NCI-H748 (cell line): ENCODE measurements around the gene MTMR2.

Source experiments
- DNase-seq: peaks from one replicate; lab custom pipeline; 2025; ENCODE audit not compliant: unreplicated experiment; lab: John Stamatoyannopoulos, UW

Gene MTMR2

DNA sequence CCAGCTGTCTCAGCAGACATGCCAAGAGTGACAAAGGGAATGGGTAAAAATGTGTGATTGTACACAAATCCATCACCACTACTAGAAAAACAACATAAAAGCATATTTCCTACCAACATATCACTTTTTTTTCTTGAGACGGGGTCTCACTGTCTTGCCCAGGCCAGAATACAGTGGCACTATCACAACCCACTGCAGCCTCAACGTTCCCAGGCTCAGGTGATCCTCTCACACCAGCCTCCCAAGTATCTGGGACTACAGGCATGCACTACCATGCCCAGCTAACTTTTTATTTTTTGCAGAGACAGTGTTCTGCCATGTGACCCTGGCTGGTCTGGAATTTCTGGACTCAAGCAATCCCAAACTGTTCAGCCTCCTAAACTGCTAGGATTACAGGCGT, 5.2 kb downstream of the MTMR2 start:
- DNase-seq = no peak

DNA sequence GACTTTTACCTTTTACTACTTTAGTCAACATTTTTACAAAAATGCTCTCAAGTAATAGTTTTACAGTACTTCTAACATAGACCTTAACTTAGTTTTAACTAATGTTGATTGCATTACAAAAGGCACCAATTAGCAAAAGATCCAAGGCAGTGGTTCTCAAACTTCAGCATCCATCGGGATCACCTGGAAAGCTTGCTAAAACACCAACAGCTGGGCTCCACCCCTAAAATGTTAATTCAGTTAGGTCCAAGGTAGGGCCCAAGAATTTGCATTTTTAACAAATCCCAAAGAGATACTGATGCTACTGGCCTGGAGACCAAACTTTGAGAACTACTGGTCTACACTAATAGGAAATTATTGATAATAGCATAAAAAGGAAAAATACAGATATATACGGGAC, 5.9 kb downstream of the MTMR2 start:
- no peak for DNase-seq

DNA sequence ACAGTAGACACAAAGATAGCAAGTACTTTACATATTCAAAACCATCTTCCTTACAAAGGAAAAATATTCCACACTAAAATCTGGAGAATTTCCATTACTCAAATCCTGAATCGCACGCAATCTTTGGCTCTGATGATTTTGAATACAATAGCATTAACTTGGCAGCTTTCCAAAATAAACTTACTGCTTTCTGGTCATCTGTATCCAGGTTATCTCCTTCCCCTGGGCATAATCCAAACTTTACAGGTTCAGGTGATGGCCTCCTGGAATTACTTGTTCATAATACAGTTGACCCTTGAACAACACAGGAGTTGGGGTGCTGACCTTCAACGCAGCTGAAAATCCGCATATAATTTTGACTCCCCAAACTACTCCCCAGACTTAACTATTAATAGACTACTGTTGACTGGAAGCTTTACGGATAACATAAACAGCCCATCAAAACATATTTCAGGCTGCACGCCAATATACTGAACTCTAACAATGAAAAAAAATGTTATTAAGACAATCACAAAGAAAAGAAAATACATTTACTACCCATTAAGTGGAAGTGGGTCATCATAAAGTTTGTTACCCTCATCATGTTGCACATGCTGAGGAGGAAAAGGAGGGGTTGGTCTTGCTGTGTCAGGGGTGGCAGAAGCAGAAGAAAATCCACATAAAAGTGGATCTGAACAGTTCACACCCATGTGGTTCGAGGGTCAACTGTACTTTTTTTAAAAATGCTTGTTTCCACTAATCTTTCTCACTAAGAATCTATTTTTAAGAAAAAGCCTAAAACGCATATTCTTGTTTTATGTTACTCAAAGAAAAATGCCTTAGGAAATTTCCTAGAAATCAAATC, 6.5 kb downstream of the MTMR2 start:
- peak; percentile 83 for DNase-seq

DNA sequence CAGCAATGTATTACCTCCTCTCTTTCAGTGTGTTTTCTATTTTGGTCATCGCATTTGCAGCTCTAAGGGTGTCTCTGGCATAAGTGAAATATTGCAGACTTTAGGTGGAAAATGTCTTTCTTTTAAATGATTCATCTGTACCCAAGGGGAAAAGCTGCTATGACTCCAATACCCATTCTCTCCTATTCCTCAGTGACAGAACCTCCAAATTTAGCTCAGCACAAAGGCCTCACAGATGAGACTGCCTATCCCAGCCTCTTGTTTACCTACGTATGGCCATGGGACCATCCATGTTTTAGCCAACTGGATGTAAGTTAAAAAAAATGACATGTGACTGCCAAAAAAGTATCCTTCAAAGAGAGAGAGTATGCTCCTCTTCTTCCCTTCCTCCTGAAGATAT, 7.9 kb downstream of the MTMR2 start:
- no peak for DNase-seq

DNA sequence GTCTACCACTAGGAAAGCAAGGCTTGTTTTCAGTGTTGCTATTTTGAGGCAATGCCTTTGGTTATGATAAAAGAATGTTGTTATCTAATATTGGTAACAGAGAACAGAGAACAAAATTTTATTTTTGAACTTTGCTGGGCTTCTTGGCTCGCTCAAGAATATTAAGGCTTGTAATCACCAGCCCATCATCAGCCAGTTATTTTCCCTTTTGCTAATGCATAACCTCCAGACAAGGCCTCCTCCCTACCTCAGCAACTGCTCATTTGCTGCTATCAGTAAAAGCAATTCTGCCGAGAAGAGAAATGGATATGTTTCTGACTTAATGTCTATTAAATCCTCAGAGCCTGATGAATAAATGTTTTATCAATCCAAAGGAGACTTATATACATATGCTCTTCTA, 8.9 kb downstream of the MTMR2 start:
- DNase-seq = no peak

DNA sequence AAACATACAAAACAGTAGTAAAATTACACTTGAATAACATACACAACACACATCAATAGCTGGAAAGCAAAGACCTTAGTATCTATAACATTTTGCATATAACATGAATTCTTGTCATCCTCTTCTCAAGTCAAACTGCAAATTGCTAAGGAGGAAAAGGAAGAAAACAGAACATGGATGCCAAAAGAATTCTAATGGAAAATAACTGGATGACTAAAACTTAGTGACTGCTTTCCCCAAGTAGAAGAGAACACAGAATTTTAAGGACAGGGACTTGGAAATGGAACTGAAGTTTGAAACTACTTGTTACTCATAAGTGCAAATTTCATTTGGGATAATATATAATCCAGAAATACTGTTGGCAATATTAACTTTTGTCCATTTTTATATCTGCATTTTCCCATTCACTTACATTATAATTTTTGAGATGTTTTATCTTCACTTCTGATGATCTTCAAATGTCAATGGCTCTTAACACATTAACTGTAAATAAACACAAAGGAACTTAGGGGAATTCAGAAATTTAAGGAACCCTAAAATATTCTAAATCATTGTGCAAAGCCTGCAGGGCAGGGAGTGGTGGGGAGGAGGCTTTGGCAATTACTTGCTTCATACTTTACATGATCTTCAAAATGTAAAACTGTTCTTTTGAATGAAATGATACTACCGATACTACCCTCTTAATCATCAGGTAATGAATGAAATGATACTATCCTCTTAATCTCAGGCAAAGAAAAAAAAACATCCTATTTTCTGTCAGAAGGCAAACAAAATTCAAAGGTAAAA, 9.9 kb downstream of the MTMR2 start:
- DNase-seq = no peak

DNA sequence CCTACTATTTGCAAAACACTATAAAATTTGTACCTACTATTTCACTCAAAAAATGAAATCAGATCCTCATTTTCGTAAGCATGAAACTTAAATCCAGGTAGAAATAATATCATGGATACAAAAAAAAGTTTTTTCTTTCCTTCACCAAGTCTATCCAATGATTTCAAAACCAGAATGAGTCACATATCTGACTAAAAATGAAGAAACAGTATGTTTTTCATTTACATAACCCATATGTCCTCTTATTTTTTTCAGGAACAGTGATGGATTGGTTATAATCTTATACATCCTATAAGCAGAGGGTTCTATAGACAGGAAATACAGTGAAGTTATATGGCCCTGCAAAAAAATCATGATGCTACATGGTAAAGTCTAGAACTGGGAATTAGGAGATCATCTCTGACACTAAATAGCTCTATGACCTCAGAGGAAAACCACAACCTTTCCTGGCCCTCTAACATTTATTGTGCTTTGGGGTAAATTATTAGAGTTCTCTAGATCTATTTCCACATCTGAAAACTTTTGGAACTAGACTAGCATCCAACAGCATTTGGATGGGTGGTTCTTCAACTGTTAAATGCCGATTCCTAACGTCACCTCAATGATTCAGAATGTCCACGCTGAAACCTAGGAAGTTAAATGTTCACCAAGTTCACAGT, 10.9 kb downstream of the MTMR2 start:
- DNase-seq = no peak

DNA sequence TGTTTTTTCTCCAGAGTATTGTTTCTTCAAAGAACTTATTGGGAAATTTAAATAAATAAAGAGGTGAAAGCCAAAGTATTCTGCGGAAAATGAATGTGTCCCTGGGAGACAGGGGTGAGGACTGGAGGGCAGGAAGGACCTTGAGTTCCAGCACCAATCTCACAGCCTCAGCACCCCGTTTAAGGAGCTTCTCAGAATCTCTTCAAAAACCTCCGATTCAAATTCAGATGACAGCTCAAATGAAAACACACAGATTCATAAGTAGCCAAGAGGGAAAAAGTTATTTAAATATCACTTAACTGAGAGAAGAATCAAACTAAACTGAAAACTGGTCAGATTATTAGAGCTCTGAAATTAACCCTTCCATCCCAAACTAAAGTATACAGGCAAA, 12.5 kb downstream of the MTMR2 start:
- DNase-seq = no peak

DNA sequence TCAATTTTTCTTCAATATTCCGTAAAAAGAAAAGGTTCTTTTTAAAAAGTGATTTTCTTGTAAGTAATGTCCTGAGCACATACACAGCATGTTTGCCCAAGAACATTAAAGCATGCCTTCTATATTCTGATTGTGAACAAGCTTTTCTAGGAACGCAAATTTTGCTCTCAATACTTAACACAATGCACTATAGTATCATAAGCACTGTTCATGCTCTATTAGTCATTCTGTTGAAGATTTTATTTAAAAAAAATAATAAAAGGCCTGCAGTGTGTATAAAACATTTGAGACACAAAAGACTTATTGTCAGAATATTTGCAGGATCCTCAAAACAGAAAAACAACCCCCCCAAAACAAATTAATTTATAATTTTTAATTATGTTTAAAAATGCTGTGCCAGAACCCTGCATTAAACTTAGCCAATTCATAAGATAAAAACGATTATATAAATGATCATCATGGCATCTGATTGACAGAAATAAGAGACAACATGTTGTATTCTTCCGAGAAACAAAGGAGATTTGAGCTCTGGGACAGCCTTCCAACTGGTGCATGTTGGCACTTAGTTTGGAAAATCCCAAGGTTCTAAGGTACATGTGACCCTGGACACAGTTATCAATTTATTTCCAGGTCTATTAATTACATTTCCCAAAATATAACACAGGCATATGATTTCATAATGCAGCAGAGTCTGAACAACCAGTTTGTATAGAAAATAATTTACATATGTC, 13.1 kb downstream of the MTMR2 start:
- DNase-seq = no peak

DNA sequence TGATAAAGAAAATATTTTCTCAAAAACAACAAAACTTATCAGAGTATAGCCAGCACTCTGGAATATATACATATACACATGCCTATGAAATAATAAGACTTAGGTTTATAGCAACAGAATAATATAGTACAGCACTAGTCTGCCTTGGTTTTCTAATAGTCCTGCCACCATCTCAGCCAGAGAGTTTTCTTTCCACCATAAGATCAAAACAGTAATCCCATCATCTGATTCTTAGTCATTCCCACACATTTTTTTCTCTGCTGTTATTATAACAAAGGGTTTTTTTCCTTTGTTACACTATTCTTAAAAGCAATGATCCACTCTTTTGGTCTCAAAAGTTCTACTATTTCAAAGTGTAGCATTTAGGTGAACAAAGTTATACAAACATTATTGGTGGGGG, 15.1 kb downstream of the MTMR2 start:
- no peak for DNase-seq

DNA sequence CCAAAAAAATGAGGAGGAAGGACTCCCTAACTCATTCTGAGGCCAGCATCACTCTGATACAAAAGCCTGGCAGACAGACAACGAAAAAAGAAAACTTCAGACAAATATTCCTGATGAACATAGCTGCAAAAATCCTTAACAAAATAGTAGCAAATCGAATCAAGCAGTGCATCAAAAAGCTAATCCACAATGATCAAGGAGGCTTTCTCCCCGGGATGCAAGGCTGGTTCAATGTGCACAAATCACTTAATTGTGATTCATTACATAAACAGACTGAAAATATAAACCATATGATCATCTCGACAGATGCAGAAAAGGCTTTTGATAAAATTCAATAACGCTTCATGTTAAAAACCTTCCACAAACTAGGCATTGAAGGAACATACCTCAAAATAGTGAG, 16.4 kb downstream of the MTMR2 start:
- no peak for DNase-seq

DNA sequence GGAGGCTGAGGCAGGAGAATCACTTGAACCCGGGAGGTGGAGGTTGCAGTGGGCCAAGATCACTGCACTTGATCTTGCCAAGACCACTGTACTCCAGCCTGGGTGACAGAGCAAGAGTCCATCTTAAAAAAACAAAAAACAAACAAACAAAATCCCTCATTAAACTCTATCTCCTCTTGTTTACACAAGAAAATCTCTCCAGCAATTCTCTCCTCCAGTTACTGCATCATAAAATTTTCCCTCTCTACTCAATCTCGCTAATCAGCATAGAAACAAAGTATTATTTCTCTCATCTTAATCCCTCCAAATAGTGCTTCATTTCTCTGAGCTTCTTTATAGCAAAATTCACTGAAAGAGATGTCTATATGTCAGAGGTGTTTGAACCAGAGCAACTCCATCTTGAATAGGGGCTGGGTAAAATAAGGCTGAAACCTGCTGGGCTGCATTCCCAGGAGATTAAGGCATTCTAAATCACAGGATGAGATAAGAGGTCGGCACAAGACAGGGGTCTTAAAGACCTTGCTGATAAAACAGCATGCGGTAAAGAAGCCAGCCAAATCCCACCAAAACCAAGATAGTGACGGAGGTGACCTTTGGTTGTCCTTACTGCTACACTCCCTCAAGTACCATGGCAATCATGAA, 19.8 kb downstream of the MTMR2 start:
- DNase-seq = no peak

DNA sequence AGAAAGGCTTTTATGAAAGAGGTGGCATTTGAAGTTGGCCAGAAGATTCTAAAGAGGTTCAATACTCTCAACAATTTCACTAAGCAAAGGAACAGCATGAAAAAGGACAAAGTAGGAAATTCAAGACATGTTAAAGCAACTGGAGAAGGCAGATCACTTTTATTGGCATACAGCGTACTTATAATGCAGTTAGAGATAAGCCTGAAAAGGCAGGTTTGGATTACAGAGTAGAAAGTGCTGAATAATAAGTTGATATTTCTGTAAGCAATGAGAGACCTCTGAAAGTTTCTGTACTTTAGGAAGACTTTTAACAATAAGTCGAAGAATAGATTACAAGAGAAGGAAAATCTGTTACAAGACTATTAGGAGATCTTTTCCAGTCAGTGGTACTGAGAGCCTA, 25.1 kb downstream of the MTMR2 start:
- DNase-seq = no peak

DNA sequence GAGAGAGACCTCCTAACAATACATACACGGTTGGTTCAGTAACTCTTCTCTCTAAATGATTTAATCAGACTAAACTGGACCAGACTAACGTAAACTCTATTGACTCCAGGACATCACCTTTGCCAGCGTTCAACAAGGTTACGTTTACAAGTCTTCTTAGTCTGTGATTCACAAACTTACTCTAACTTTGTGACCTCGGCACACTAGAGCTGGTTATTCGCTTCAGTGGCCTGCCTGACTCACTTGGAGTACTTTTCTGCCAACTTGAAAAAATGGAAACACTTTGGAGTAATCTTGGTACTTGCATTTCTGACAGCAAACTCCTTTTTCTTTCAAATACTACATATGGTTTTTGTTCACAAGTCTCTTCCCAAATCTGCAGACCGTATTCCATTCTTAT, 26.2 kb downstream of the MTMR2 start:
- DNase-seq = no peak

DNA sequence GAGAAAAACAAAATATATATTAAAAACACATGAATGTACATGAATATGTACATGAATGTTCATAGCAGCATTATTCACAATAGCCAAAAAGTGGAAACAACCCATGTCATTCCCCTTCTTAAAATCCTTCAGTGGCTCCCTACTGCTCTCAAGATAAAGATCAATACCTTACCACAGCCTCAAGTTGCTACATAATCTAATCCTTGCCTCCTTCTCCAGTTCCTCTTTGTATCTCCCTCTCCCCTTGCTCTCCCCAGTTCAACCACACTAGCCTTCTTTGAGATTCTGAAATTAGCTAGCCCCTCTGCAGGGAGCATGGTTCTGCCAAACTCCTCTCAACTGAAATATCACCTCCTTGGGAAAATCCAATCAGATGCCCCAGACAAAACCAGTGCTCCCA, 28.1 kb downstream of the MTMR2 start:
- no peak for DNase-seq

DNA sequence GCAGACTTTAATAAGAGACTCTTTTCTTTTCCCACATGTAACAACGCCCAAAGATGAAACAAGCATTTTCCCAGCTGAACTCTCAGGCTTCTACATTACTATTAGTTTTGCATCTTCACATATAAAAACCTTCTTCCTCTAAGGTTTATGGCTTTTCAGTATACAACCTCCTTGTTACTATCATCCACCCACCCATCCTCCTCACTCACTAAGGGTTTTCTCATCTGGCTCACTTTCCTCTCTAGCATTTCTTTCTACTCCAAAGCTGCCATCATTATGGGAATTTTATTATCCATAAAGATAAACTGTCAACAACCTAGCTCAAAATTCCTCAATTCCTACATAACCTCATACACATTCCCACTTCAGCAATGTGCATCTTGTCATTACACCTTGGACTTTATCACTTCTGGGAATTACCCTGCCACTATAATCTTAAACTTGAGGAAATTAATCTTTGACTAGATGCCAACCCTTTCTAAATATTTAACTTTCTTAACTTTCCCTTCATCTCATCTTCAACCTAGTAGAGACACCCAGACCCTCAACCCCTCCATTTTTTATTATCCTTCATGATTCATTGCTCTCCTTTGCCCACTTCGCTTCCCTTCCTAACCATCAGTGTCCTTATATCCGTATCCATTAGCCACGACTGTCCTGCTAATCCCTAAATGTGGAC, 30.9 kb downstream of the MTMR2 start:
- DNase-seq = no peak

DNA sequence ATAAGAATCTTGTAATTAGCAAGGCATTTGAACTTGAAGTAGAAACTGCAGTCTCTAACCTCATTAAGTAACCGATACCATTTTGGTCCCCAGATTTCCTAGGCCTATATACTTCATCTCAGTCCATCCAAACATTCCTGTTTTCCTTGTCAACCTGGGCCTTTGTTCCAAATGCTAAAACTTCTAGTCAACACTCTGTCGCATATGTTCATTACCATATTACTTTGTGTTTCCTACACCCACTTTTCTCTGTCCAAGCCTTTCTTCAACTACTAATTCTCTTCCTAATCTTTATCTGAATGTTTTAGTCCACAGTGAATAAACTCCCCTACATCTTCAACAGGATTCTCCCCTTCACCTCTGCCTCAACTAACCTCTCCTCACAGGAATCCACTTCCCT, 31.4 kb downstream of the MTMR2 start:
- no peak for DNase-seq

DNA sequence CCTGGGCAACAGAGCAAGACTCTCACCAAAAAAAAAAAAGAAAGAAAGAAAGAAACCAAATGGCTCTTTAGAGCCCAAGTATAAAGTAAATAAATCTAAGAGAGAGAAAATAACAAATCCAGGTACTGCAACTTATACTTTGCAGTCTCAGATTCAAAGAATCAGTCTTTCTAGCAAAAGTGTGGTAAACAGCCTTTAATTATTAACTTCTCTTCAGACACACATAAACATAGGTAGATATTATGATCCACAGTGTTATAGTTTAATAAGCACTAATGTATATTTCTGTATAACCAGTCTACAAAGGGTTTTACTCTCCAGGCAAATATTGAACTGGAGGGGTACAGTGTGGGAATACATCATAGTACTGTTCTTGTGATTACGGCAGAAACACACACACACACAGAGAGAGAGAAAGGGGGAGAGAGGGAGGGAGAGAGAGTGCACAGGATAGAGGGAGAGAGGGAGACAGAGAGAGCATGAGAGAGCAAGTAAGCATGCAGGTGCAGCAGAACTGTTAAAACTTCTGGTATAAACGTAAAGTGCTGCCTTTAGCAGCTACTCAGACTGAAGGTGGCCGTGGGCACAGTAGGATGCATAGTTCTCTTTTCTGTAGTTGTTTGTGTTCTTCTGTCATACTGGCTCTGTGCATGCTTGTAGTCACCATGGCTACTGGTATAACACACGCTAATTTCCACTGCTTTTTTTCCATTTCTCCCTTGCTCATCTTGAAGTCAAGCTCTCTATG, 32.3 kb downstream of the MTMR2 start:
- peak; percentile 9 for DNase-seq

DNA sequence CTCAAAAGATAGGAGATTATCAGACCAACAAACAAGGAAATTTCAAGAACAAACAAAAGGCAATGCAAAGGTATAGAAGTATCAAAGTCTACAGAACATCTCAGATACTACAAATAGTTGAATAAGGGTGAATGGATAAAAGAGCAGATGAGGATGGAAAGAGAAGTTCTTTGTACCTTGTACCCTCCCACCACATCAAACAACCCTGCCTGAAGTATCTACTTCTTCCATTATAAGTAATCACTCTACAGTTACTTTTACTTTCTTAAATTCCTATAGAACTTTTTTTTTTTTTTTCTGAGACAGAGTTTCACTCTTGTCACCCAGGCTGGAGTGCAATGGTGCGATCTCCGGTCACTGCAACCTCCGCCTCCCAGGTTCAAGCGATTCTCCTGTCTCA, 35.1 kb downstream of the MTMR2 start:
- DNase-seq = no peak

DNA sequence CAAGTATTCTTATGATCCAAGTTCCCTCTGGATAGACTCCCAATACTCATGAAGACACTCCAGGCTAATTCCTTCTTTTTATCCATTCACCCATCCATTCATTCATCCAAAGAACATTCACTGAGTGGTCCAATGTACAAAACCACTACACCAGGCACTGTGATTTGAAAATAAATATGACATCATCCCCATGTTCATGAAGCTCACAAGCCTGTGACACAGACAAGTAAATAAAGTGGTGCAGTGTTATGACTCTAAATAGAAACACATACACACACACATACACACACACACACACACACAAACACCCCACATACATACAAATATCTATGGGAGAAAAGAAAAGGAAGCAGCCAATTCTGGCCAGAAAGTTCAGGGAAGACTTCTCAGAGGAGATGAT, 35.5 kb downstream of the MTMR2 start:
- DNase-seq = no peak
